HepG2 (cell line): Measurements from ENCODE around the gene ELL. TPM values are rescaled to one million over a fixed set of nuclear protein-coding genes. Genes with fewer than 3 reads are reported as not detected.

Experiments used
- BORCS8-MEF2B ChIP-seq: sonication (generic); formaldehyde crosslinking; IDR thresholded peaks from 2 replicates; pipeline ENCODE4 v1.8.0; 2022; ENCODE audit warnings: mild to moderate bottlenecking, missing genetic modification reagents
- CC2D1A ChIP-seq: sonication (generic); formaldehyde crosslinking; IDR thresholded peaks from 2 replicates; pipeline ENCODE4 v1.8.1; 2023; ENCODE audit warnings: mild to moderate bottlenecking, missing genetic modification reagents
- ESRRA ChIP-seq: sonication (generic); formaldehyde crosslinking; IDR thresholded peaks from 2 replicates; pipeline ENCODE4 v1.5.1; 2020; ENCODE audit warnings: mild to moderate bottlenecking, low read depth, missing genetic modification reagents
- FOXM1 ChIP-seq: sonication (generic); formaldehyde crosslinking; IDR thresholded peaks from 2 replicates; pipeline ENCODE4 v1.5.0; 2020; ENCODE audit warnings: missing genetic modification reagents
- JUNB ChIP-seq: sonication (generic); formaldehyde crosslinking; IDR thresholded peaks from 2 replicates; pipeline ENCODE4 v1.8.0; 2022; ENCODE audit warnings: missing genetic modification reagents, mild to moderate bottlenecking, borderline replicate concordance
- KDM5B ChIP-seq: sonication (generic); formaldehyde crosslinking; IDR thresholded peaks from 2 replicates; pipeline ENCODE4 v1.4.0; 2020; ENCODE audit warnings: missing genetic modification reagents, mild to moderate bottlenecking, borderline replicate concordance
- MXD4 ChIP-seq: IDR thresholded peaks from 2 replicates; pipeline ENCODE4 v1.6.1; 2016; ENCODE audit warnings: mild to moderate bottlenecking, missing biosample characterization, missing genetic modification reagents
- MXI1 ChIP-seq: IDR thresholded peaks from 3 replicates; pipeline ENCODE4 v1.6.1; 2012; ENCODE audit warnings: low read depth, low read length, inconsistent platforms, borderline replicate concordance
- NBN ChIP-seq: fragments of 450-650 bp; conservative IDR thresholded peaks from 2 replicates; pipeline ENCODE4 v1.6.1; 2017
- NCOA5 ChIP-seq: sonication (generic); formaldehyde crosslinking; IDR thresholded peaks from 2 replicates; pipeline ENCODE4 v1.4.0; 2020; ENCODE audit warnings: missing genetic modification reagents
- RBM22 ChIP-seq: fragments of 200-400 bp; formaldehyde crosslinking; optimal IDR thresholded peaks from 2 replicates; pipeline ENCODE3; 2017; ENCODE audit warnings: mild to moderate bottlenecking, low read length, moderate library complexity
- SAP130 ChIP-seq: IDR thresholded peaks from 2 replicates; pipeline ENCODE4 v1.6.1; 2016; ENCODE audit warnings: low read depth
- ZFP36L1 ChIP-seq: sonication (generic); formaldehyde crosslinking; IDR thresholded peaks from 2 replicates; pipeline ENCODE4 v1.8.0; 2022; ENCODE audit warnings: mild to moderate bottlenecking, missing genetic modification reagents, moderate library complexity
- ZFX ChIP-seq: sonication (generic); formaldehyde crosslinking; IDR thresholded peaks from 2 replicates; pipeline ENCODE4 v1.4.0; 2020; ENCODE audit warnings: mild to moderate bottlenecking, low read depth, missing genetic modification reagents, moderate library complexity
- ZNF234 ChIP-seq: sonication (generic); formaldehyde crosslinking; conservative IDR thresholded peaks from 2 replicates; pipeline ENCODE4 v1.5.1; 2020; ENCODE audit warnings: mild to moderate bottlenecking, missing genetic modification reagents
- ZSCAN12 ChIP-seq: sonication (generic); formaldehyde crosslinking; IDR thresholded peaks from 2 replicates; pipeline ENCODE4 v1.9.0; 2021; ENCODE audit warnings: mild to moderate bottlenecking, missing genetic modification reagents
- polyA plus RNA-seq, 8 experiments: library from polyadenylated mRNA; depleted of rRNA in 3 of 8; stranded (reverse) in 7 of 8; unstranded in 1 of 8; fragments of >200 nt; fragmentation: Illumina TruSeq in 4 of 8; extraction: Trizol in 4 of 8; gene quantifications; 2 replicates each; pipeline versions ENCODE4 v1.2.1 to v1.2.3, GENCODE V29; 2011 to 2016; ENCODE audit warnings: low read depth in 4 of 8, missing spikeins in 1 of 8, mixed read lengths in 1 of 8; ENCODE audit not compliant: insufficient read depth in 1 of 8
- total RNA-seq, 5 experiments: library from RNA; depleted of rRNA; stranded (reverse); fragments of >200 nt; fragmentation: Illumina TruSeq; extraction: Trizol; gene quantifications; 2 replicates each; pipeline ENCODE4 v1.2.3, GENCODE V29; 2016; ENCODE audit warnings: low read depth in 1 of 5
- TF ChIP-seq, protein P1 (sequence below): IDR thresholded peaks from 2 replicates; pipeline ENCODE4 v1.6.1; 2016; ENCODE audit warnings: control low read depth
- TF ChIP-seq, protein P2 (sequence below): sonication (generic); formaldehyde crosslinking; IDR thresholded peaks from 2 replicates; pipeline ENCODE4 v1.8.1; 2023; ENCODE audit warnings: missing genetic modification reagents, mild to moderate bottlenecking, borderline replicate concordance
- TF ChIP-seq, protein P3 (sequence below): sonication (generic); formaldehyde crosslinking; IDR thresholded peaks from 2 replicates; pipeline ENCODE4 v1.4.0; 2020; ENCODE audit warnings: missing genetic modification reagents, borderline replicate concordance
- TF ChIP-seq, protein P4 (sequence below): sonication (generic); formaldehyde crosslinking; IDR thresholded peaks from 2 replicates; pipeline ENCODE4 v1.5.1; 2020; ENCODE audit warnings: mild to moderate bottlenecking, missing genetic modification reagents
- TF ChIP-seq, protein P5 (sequence below): sonication (generic); formaldehyde crosslinking; IDR thresholded peaks from 2 replicates; pipeline ENCODE4 v1.5.0; 2020; ENCODE audit warnings: mild to moderate bottlenecking, missing genetic modification reagents, moderate library complexity

The ELL gene
- total and polyA plus RNA-seq, 2 of the 13 experiments (the other 11 are each of a cell fraction or from before 2014, with no cell fraction given) = 3.7 to 5.4 TPM

DNA sequence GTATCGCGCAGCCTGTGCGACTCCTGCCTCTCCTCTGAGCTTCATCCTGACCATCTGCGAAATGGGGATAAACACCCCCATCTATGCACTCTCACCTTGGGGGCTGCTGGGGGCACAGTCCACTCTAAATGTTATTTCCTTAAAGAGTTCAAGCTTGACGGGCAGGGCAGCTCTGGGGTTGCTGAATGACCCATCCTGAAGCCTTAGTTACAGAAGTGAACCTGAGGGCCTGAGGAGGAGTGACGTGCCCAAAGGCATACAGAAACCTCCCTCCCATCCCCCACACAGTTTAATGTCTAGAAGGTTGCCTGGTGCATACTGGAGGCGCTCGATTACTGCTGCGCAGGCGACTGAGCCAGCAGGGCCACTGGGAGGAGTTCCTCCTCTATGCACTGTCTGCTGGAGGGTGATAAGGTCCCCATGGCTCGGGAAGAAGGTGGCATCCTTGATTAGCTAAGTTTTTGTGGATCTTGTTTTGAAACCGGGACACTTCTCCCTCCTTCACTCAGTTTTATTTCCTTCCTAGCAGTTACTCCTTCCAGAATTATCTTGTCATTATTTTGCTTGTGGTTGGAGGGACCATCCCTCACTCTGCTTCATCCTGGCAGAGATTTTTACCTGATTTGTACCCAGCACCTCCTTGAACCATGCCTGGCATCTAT is 22.1 kb upstream of the ELL start (continued):
- no peak for TF ChIP-seq FOXM1
- TF ChIP-seq, protein P1, sequence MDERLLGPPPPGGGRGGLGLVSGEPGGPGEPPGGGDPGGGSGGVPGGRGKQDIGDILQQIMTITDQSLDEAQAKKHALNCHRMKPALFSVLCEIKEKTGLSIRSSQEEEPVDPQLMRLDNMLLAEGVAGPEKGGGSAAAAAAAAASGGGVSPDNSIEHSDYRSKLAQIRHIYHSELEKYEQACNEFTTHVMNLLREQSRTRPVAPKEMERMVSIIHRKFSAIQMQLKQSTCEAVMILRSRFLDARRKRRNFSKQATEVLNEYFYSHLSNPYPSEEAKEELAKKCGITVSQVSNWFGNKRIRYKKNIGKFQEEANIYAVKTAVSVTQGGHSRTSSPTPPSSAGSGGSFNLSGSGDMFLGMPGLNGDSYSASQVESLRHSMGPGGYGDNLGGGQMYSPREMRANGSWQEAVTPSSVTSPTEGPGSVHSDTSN = no peak
- TF ChIP-seq, protein P2, sequence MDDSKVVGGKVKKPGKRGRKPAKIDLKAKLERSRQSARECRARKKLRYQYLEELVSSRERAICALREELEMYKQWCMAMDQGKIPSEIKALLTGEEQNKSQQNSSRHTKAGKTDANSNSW (CRISPR knock-in tag) = no peak
- TF ChIP-seq CC2D1A (CRISPR knock-in tag) = no peak
- TF ChIP-seq JUNB (CRISPR knock-in tag) = no peak
- TF ChIP-seq, protein P3, sequence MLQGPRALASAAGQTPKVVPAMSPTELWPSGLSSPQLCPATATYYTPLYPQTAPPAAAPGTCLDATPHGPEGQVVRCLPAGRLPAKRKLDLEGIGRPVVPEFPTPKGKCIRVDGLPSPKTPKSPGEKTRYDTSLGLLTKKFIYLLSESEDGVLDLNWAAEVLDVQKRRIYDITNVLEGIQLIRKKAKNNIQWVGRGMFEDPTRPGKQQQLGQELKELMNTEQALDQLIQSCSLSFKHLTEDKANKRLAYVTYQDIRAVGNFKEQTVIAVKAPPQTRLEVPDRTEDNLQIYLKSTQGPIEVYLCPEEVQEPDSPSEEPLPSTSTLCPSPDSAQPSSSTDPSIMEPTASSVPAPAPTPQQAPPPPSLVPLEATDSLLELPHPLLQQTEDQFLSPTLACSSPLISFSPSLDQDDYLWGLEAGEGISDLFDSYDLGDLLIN = no peak
- TF ChIP-seq, protein P4, sequence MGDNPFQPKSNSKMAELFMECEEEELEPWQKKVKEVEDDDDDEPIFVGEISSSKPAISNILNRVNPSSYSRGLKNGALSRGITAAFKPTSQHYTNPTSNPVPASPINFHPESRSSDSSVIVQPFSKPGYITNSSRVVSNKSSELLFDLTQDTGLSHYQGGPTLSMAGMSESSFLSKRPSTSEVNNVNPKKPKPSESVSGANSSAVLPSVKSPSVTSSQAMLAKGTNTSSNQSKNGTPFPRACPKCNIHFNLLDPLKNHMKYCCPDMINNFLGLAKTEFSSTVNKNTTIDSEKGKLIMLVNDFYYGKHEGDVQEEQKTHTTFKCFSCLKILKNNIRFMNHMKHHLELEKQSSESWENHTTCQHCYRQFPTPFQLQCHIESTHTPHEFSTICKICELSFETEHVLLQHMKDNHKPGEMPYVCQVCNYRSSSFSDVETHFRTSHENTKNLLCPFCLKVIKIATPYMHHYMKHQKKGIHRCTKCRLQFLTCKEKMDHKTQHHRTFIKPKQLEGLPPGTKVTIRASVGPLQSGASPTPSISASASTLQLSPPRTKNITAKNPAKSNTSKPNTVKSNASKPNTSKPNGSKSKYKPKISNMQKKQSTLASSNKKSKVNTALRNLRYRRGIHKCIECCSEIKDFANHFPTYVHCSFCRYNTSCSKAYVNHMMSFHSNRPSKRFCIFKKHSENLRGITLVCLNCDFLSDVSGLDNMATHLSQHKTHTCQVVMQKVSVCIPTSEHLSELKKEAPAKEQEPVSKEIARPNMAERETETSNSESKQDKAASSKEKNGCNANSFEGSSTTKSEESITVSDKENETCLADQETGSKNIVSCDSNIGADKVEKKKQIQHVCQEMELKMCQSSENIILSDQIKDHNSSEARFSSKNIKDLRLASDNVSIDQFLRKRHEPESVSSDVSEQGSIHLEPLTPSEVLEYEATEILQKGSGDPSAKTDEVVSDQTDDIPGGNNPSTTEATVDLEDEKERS = no peak
- no peak for TF ChIP-seq RBM22
- no peak for TF ChIP-seq NBN
- TF ChIP-seq KDM5B = no peak
- no peak for TF ChIP-seq ZSCAN12 (CRISPR knock-in tag)
- TF ChIP-seq SAP130 (CRISPR knock-in tag) = peak; percentile 0; the same call in 1 of the 2 replicates
- TF ChIP-seq ESRRA = no peak
- TF ChIP-seq BORCS8-MEF2B (CRISPR knock-in tag) = no peak
- TF ChIP-seq ZFP36L1 (CRISPR knock-in tag) = no peak
- TF ChIP-seq, protein P5, sequence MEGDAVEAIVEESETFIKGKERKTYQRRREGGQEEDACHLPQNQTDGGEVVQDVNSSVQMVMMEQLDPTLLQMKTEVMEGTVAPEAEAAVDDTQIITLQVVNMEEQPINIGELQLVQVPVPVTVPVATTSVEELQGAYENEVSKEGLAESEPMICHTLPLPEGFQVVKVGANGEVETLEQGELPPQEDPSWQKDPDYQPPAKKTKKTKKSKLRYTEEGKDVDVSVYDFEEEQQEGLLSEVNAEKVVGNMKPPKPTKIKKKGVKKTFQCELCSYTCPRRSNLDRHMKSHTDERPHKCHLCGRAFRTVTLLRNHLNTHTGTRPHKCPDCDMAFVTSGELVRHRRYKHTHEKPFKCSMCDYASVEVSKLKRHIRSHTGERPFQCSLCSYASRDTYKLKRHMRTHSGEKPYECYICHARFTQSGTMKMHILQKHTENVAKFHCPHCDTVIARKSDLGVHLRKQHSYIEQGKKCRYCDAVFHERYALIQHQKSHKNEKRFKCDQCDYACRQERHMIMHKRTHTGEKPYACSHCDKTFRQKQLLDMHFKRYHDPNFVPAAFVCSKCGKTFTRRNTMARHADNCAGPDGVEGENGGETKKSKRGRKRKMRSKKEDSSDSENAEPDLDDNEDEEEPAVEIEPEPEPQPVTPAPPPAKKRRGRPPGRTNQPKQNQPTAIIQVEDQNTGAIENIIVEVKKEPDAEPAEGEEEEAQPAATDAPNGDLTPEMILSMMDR (CRISPR knock-in tag) = peak; percentile 26; the same call in 1 of the 2 replicates
- TF ChIP-seq MXI1 = no peak
- TF ChIP-seq NCOA5 = no peak
- TF ChIP-seq MXD4 (CRISPR knock-in tag) = no peak
- TF ChIP-seq ZFX (CRISPR knock-in tag) = peak; percentile 17; the same call in 1 of the 2 replicates
- no peak for TF ChIP-seq ZNF234 (CRISPR knock-in tag)
